ENCODE results near the gene CD164.
A peak's percentile ranks its signal among the peaks of the same experiment; 100 is the strongest.

CD164 gene

DNA sequence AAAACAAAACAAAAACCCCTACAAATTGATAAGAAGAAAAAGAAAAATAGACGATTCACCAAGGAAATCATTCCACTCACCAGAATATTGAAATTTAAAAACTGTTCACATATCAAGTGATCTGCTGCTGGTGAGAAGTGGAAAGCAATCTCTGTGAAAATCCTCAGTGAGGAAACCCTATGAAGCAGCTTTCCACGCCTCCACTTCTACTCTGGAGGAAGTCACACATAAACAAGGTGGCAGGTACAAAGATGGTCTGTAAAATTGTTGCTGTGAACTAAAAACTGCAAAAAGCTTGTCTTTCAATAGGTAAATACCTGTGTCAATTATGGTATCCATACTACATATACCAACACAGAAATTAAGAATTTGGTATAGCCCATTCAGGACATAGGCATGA lies 18.5 kb downstream of the CD164 start:
- H3K4me3 Mint-ChIP-seq, result no peak overlapping the region
- peaks cover 5% of the 10 kb centered on the region for H3K9me3 Mint-ChIP-seq
- no peaks in the 10 kb centered on the region for H3K27me3 Mint-ChIP-seq (ENCODE audit: low read depth)
- H3K27ac Mint-ChIP-seq, result no peak overlapping the region
- H3K4me1 Mint-ChIP-seq (ENCODE audit: low read depth), result peaks cover 20% of the 10 kb centered on the region
- peaks cover 77% of the 10 kb centered on the region for H3K36me3 Mint-ChIP-seq (ENCODE audit: low read depth)

DNA sequence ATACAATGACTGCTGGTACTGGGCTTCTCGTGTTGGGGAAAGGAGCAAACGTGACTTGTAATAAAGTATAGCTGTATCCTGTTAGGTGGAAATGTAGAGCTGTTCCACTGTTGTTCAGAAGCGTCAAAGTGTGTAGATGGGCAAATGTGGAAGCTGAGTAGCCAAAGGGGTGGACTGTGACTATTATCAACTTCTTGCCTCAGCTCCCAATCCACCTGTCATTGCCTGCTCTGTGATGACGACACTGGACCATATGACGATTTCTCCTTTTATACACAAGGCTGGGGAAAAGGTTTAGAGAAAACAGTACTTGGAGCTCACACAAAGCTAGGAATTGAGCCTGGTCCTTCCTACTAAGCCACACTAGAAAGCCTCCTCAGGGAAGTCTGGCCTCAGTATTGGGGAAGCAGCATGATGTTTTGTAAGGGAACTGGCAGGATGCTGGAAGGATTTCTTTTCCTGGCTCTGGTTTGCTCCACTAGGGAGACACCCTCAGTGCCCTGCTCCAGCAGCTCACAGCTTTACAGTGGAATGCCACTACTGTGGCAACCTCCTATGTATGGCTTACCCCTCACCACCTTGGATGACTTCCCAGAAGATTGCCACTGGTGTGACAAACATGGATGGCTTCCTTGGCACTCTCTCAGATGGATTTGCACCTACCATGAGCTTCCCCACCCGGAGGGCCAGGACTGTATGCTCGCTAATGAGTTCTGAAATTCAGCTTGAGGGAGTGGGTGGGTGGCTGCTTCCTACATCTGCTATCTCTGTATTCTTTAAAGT lies 20.0 kb downstream of the CD164 start:
- Mint-ChIP-seq H3K36me3 (ENCODE audit: low read depth) (peaks cover 85% of the 10 kb centered on the region), H3K9me3 (peaks cover 5% of the 10 kb centered on the region), H3K4me3 (no peak overlapping the region), H3K27ac (no peak overlapping the region), H3K4me1 (ENCODE audit: low read depth) (peaks cover 16% of the 10 kb centered on the region), H3K27me3 (ENCODE audit: low read depth) (no peaks in the 10 kb centered on the region)

DNA sequence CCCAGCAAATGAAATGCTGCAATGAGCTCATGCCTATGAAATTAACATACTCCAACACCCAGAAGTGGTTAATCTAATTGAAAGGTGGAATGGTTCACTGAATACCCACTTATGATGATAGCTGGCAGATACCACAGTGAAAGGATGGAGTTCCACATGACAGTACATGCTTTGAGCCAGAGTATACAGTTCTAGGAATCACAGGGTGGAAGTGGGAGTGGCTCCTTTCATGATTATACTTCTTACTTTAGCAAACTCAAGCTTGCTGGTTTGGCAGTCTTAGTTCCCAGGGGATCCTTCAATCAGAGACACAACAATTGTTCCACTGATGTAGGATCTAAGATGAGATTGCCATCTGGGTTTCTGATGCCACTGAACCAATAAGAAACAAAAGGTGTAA lies 21.5 kb downstream of the CD164 start:
- no peaks in the 10 kb centered on the region for H3K27me3 Mint-ChIP-seq (ENCODE audit: low read depth)
- H3K27ac Mint-ChIP-seq, result no peak overlapping the region
- H3K4me3 Mint-ChIP-seq, result no peak overlapping the region
- peaks cover 15% of the 10 kb centered on the region for H3K9me3 Mint-ChIP-seq
- H3K4me1 Mint-ChIP-seq (ENCODE audit: low read depth), result peaks cover 12% of the 10 kb centered on the region
- peaks cover 82% of the 10 kb centered on the region for H3K36me3 Mint-ChIP-seq (ENCODE audit: low read depth)

DNA sequence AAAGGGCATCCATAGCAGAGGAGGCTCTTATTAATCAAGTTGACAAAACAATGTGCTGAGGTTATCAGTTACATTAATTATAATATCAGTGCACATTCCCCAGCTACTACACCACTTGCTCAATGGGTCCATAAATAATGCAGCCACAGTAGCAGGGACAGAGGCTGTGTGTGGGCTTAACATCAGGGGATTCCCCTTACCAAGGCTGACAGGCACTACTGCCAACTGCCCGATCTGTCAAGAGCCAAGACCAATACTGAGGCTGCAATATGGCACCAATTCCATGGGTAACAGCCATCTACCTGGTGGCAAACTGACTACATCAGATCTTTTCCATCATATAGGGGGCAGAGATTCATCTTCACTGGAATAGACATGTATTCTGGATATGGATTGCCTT lies 22.0 kb downstream of the CD164 start:
- H3K27ac Mint-ChIP-seq, result no peak overlapping the region

DNA sequence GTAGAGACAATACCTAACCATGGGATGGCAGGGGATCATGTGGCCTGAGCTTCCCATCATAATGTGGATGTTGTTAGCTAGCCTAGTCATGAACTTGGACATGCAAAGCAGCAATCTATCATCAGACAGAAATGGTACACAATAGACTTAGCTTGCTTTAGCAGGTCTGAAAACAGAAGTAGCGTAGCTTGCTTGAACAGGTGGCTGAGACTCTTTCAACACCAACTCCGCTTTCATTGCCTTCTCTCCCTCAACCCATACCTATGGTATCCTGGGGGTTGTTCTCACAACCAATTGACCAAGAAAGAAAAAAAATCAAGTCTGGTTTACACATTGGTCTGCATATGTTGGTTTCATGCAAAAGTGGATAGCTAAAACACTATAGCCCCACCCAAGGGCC lies 23.0 kb downstream of the CD164 start:
- no peaks in the 10 kb centered on the region for H3K27me3 Mint-ChIP-seq (ENCODE audit: low read depth)
- H3K4me3 Mint-ChIP-seq, result no peak overlapping the region
- peaks cover 11% of the 10 kb centered on the region for H3K4me1 Mint-ChIP-seq (ENCODE audit: low read depth)
- H3K36me3 Mint-ChIP-seq (ENCODE audit: low read depth), result peaks cover 72% of the 10 kb centered on the region
- peaks cover 10% of the 10 kb centered on the region for H3K9me3 Mint-ChIP-seq
- no peak overlapping the region for H3K27ac Mint-ChIP-seq

More for the DNA sequence above, 22.0 kb downstream of the CD164 start:
- Mint-ChIP-seq H3K27me3 (ENCODE audit: low read depth) (no peaks in the 10 kb centered on the region), H3K4me3 (no peak overlapping the region), H3K36me3 (ENCODE audit: low read depth) (peaks cover 82% of the 10 kb centered on the region), H3K9me3 (peaks cover 15% of the 10 kb centered on the region), H3K4me1 (ENCODE audit: low read depth) (peaks cover 12% of the 10 kb centered on the region)

DNA sequence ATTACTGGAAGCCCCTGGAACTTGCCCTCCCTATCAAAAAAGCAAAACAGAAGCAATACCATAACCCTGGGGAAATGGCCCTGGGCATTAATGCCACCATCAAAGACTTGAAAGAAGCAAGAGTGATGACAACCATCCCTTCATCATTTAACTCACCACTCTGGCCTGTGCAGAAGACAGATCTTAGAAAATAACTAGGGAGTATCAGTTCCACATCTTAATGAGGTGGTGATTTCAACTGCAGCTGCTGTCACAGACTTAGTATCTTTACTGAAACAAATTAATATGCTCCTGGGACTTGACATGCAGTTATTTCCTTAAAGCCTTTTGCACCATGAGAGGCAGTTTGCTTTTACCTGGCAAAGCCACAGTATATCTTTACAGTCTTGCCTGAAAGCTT lies 24.1 kb downstream of the CD164 start:
- H3K36me3 Mint-ChIP-seq (ENCODE audit: low read depth), result peaks cover 65% of the 10 kb centered on the region
- no peak overlapping the region for H3K4me3 Mint-ChIP-seq
- H3K27ac Mint-ChIP-seq, result no peak overlapping the region
- H3K4me1 Mint-ChIP-seq (ENCODE audit: low read depth), result peaks cover 8% of the 10 kb centered on the region
- peaks cover 10% of the 10 kb centered on the region for H3K9me3 Mint-ChIP-seq
- no peaks in the 10 kb centered on the region for H3K27me3 Mint-ChIP-seq (ENCODE audit: low read depth)

DNA sequence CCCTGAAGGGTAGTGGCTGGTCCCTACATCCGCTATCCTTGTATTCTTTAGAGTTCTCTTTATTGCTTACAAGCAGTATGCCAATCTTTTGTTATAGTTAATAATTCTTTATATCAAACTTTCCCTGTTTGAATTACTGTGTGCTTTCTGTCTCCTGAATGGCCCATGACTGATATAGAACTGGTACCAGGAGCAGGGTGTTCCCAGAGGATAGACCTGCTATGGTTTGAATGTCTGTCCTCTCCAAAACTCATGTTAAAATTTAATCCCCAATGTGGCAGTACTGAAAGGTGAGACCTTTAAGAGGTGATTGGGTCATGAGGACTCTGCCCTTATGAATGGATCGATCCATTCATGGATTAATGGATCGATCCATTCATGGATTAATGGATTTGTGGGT lies 26.0 kb downstream of the CD164 start:
- no peaks in the 10 kb centered on the region for H3K27me3 Mint-ChIP-seq (ENCODE audit: low read depth)
- H3K27ac Mint-ChIP-seq, result no peak overlapping the region
- H3K9me3 Mint-ChIP-seq, result peaks cover 10% of the 10 kb centered on the region
- peaks cover 16% of the 10 kb centered on the region for H3K4me1 Mint-ChIP-seq (ENCODE audit: low read depth)
- no peak overlapping the region for H3K4me3 Mint-ChIP-seq
- peaks cover 60% of the 10 kb centered on the region for H3K36me3 Mint-ChIP-seq (ENCODE audit: low read depth)

DNA sequence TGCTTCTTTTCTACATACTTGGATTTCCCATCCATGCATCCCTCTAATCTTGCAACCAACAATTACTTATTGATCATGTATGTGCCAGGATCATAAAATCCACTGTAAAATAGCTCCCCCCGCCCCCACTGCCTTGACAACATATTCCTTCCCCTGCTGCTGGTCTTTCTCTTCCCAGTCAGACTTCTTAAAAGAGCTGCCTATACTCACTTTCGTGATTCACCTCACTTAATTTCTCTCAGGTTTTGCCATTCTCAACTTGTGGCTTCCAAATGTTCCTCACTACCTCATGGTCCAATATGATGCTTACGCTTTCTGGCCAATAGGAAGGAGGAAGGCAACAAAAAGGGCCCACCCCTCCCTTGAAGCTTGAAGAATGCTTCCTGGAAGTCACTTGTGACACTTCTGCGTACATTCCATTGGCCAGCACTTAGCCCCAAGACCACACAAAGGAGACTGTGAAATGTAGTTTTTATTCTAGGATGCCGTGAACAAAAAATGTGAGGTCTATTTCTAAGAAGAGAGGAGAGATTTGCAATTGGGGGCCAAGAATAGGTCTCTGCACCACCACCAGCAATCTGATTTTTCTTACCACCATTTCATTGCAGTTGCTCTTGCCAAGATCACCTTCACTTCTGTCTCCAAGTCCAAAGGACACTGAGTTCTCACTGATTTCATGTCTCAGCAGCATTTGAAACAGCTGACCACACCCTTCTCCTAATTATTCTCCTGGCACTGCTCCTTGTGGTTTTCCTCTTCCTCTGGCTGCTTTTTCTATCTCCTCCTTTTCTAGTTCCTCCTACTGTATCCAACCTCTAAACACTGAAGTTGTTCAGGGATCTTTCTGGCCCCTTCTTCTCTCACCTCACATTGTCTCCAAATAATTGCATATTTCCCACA lies 30.8 kb downstream of the CD164 start:
- Mint-ChIP-seq H3K4me1 (ENCODE audit: low read depth) (peaks cover 12% of the 10 kb centered on the region), H3K4me3 (no peak overlapping the region), H3K36me3 (ENCODE audit: low read depth) (peaks cover 13% of the 10 kb centered on the region), H3K27me3 (ENCODE audit: low read depth) (no peaks in the 10 kb centered on the region), H3K27ac (peak overlapping the region; percentile 24), H3K9me3 (peaks cover 4% of the 10 kb centered on the region)

DNA sequence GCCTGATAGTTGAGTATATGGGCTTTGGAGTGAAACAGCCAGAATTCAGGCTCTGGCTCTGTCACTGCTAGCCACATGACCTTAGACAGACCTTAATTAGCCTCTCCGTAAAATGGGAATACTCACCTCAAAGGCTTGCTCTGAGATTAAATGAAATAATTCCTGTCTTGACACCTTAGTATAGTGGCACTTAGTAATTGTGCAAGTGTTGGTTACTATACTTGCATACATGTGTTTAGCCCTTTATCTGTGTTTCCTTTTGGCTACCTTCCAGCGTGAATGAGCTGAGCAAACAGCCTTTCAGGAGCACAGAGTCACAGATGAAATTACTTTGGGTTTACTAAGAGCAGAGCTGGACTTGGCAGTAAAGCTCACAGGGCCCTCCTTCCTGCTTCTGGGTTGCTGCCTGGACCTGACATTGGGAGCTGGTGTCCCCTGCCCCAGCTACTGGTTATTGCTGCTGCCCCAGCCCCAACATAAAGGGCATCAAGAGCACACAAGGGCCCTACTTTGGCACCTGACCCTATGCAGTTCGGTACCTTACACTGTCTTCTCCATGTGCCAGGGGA lies 32.8 kb downstream of the CD164 start:
- peaks cover 8% of the 10 kb centered on the region for H3K36me3 Mint-ChIP-seq (ENCODE audit: low read depth)
- H3K27me3 Mint-ChIP-seq (ENCODE audit: low read depth), result no peaks in the 10 kb centered on the region
- H3K27ac Mint-ChIP-seq, result no peak overlapping the region
- H3K9me3 Mint-ChIP-seq, result no peaks in the 10 kb centered on the region
- H3K4me1 Mint-ChIP-seq (ENCODE audit: low read depth), result peaks cover 12% of the 10 kb centered on the region
- H3K4me3 Mint-ChIP-seq, result no peak overlapping the region

DNA sequence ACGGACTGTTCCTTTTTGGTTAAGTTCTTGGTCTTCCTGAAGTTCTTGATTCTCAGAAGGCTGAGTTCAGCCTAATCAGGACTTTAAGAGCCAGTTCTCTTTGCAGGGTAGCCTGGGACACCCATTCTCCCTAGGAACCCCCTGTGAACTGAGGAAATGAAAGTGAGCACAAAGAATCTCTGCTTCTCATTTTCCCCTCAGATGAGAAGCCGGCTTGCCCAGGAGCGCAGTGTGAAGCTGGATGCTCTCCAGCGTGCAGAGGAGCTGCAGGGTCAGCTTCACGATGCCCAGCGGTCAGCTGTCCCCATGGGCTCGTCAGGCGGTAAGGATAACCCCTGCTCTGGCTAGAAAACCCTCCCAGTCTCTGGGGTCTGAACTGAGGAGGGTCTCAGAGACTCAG lies 34.0 kb downstream of the CD164 start:
- Mint-ChIP-seq H3K27me3 (ENCODE audit: low read depth) (no peaks in the 10 kb centered on the region), H3K27ac (no peak overlapping the region), H3K4me1 (ENCODE audit: low read depth) (peaks cover 10% of the 10 kb centered on the region), H3K9me3 (no peaks in the 10 kb centered on the region), H3K36me3 (ENCODE audit: low read depth) (peaks cover 8% of the 10 kb centered on the region), H3K4me3 (no peak overlapping the region)

DNA sequence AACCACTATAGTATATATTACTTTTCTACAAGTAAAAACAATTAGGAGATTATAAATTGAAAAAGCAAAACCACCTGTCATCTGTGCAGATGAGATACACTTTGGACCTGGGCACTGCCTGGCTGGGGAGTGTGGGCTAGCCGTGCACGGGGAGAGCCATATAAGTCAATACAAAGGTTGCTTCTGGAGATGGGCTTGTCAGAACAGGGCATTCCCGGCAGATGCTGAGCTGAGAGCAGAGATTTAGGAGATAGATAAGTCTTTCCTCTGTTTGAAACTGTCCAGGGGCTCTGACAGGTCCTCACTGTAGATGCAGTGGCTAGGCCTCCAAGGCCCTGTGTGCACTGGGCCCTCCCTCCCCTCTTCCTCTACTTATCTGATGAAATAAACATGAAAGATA lies 34.5 kb downstream of the CD164 start:
- H3K36me3 Mint-ChIP-seq (ENCODE audit: low read depth), result peaks cover 5% of the 10 kb centered on the region
- H3K4me1 Mint-ChIP-seq (ENCODE audit: low read depth), result peaks cover 10% of the 10 kb centered on the region
- no peak overlapping the region for H3K27ac Mint-ChIP-seq

DNA sequence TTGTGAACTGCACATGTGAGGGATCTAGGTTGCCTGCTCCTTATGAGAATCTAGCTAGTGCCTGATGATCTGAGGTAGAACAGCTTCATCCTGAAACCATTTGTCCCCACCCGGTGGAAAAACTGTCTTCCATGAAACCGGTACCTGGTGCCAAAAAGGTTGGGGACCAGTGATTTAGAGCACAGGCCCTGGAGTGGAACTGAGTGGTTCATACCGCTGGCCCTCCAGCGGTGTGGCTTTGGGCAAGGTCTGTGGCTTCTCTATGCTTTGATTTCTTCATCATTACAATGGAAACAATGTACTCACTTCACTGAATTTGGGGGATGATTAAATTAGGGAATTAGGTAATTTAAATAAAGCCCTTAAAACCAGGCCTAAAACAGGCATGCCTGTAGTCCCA lies 36.3 kb downstream of the CD164 start:
- no peaks in the 10 kb centered on the region for H3K4me1 Mint-ChIP-seq (ENCODE audit: low read depth)
- no peak overlapping the region for H3K4me3 Mint-ChIP-seq
- H3K27me3 Mint-ChIP-seq (ENCODE audit: low read depth), result no peaks in the 10 kb centered on the region
- H3K36me3 Mint-ChIP-seq (ENCODE audit: low read depth), result no peaks in the 10 kb centered on the region
- no peak overlapping the region for H3K27ac Mint-ChIP-seq
- H3K9me3 Mint-ChIP-seq, result no peaks in the 10 kb centered on the region

More for the DNA sequence above, 34.5 kb downstream of the CD164 start:
- no peak overlapping the region for H3K4me3 Mint-ChIP-seq
- no peaks in the 10 kb centered on the region for H3K27me3 Mint-ChIP-seq (ENCODE audit: low read depth)
- no peaks in the 10 kb centered on the region for H3K9me3 Mint-ChIP-seq

DNA sequence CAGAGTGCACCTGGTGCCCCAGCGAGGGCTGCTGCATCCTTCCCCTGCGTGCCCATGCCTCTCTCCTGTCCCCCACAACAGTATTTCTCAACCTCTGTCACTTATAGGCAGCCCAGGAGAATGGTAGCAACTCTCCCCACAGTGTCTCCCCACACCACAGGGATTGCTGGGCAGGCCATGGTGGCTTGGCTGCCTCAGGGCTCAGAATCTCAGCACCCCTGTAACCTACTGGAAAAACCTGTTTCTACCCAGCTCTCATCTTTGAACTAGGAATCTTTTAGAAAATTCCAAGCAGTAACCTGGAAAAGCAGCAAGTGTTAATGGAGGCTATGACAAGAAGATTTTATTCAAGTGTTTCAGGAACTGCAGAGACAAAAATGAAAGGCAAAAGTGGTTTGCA lies 38.0 kb downstream of the CD164 start:
- no peak overlapping the region for H3K4me3 Mint-ChIP-seq
- H3K36me3 Mint-ChIP-seq (ENCODE audit: low read depth), result no peaks in the 10 kb centered on the region
- H3K4me1 Mint-ChIP-seq (ENCODE audit: low read depth), result peaks cover 3% of the 10 kb centered on the region
- no peak overlapping the region for H3K27ac Mint-ChIP-seq
- H3K27me3 Mint-ChIP-seq (ENCODE audit: low read depth), result no peaks in the 10 kb centered on the region
- no peaks in the 10 kb centered on the region for H3K9me3 Mint-ChIP-seq

DNA sequence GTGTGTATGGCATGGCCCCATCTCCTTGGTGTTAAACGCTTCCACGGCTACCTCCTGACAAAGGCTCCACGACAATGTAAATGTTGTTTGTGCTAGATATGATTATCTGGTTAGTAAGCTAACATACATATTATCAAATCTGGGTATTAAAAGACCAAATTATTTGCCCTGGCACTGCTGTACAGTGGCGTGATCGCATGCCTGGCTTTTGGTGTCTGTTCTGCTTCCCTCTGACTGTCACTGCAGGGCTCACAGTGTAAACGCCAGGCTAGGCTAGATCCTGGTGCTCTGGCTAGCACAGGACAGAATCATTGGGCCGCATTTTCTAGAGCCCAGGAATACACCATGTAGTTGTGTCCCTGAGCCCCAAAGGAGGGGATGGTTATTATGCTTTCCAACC lies 38.7 kb downstream of the CD164 start:
- Mint-ChIP-seq H3K27ac (no peak overlapping the region), H3K27me3 (ENCODE audit: low read depth) (no peaks in the 10 kb centered on the region), H3K4me1 (ENCODE audit: low read depth) (peaks cover 3% of the 10 kb centered on the region), H3K4me3 (no peak overlapping the region), H3K36me3 (ENCODE audit: low read depth) (no peaks in the 10 kb centered on the region), H3K9me3 (no peaks in the 10 kb centered on the region)

DNA sequence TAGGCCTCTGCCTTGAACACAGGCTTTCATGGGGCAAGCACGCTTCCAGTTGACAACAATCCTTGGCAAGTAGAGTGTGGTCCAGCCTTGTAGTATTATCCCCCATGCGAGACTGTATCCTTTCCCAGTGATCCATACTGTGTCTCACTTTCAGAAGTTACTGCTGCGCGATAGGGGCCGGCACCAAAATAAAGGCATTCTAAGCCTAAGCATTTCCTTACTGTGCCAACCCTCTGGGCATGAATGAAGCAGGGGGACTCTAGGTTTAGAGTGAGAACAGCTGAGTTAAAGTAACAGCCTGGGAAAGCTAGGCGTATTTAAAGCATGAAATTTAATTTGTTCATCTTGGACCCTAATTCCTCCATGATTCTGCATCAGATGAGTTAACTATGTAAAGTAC lies 39.4 kb downstream of the CD164 start:
- no peaks in the 10 kb centered on the region for H3K27me3 Mint-ChIP-seq (ENCODE audit: low read depth)
- H3K4me1 Mint-ChIP-seq (ENCODE audit: low read depth), result peaks cover 3% of the 10 kb centered on the region
- H3K4me3 Mint-ChIP-seq, result no peak overlapping the region
- no peaks in the 10 kb centered on the region for H3K36me3 Mint-ChIP-seq (ENCODE audit: low read depth)
- no peak overlapping the region for H3K27ac Mint-ChIP-seq
- H3K9me3 Mint-ChIP-seq, result no peaks in the 10 kb centered on the region
